Liver (tissue), 9 donors: ENCODE data around the gene PLCB1. TPM values are rescaled to one million over a fixed set of nuclear protein-coding genes. Genes with fewer than 3 reads are reported as not detected.

ENCODE experiments used
- DNase-seq: peaks from one replicate; pipeline ENCODE4 v3.0.0-alpha.2; 2017; ENCODE audit warnings: low spot score
- H3K27ac ChIP-seq, 2 donors: one replicate each; pipeline ENCODE4 v1.7.0; 2013; ENCODE audit warnings: inconsistent platforms in 2 of 2, low read length in 2 of 2, control low read depth in 1 of 2, low read depth in 1 of 2, mild to moderate bottlenecking in 1 of 2
- H3K27me3 ChIP-seq, 4 donors: one replicate each; pipeline versions ENCODE4 v1.6.1 to v1.7.0; 2013; ENCODE audit warnings: low read length in 3 of 4, inconsistent platforms in 1 of 4, mild to moderate bottlenecking in 1 of 4, moderate library complexity in 1 of 4; ENCODE audit not compliant: control insufficient read depth in 4 of 4, insufficient read depth in 4 of 4
- H3K36me3 ChIP-seq, 4 donors: one replicate each; pipeline versions ENCODE4 v1.6.1 to v1.7.0; 2013; ENCODE audit warnings: low read length in 3 of 4, mild to moderate bottlenecking in 3 of 4, low read depth in 1 of 4, moderate library complexity in 1 of 4; ENCODE audit not compliant: control insufficient read depth in 4 of 4, insufficient read depth in 3 of 4
- H3K4me1 ChIP-seq, 4 donors: one replicate each; pipeline versions ENCODE4 v1.6.1 to v1.7.0; 2013; ENCODE audit warnings: low read length in 3 of 4, mild to moderate bottlenecking in 3 of 4, moderate library complexity in 1 of 4; ENCODE audit not compliant: control insufficient read depth in 4 of 4, insufficient read depth in 4 of 4
- H3K4me3 ChIP-seq, 3 donors: one replicate each; pipeline versions ENCODE4 v1.6.1 to v1.7.0; 2013; ENCODE audit warnings: low read length in 3 of 3, control low read depth in 1 of 3, low read depth in 1 of 3, mild to moderate bottlenecking in 1 of 3
- H3K9ac ChIP-seq, 2 donors: one replicate each; pipeline ENCODE4 v1.7.0; 2013; ENCODE audit warnings: low read length in 2 of 2, mild to moderate bottlenecking in 2 of 2, moderate library complexity in 2 of 2, control low read depth in 1 of 2, low read depth in 1 of 2
- H3K9me3 ChIP-seq, 4 donors: one replicate each; pipeline versions ENCODE4 v1.6.1 to v1.7.0; 2013; ENCODE audit warnings: low read length in 3 of 4; ENCODE audit not compliant: control insufficient read depth in 4 of 4
- ATF3 ChIP-seq: IDR thresholded peaks from 2 replicates; pipeline ENCODE4 v1.6.1; 2016; ENCODE audit warnings: antibody characterized with exemption
- CTCF ChIP-seq: fragments of 150-350 bp; IDR thresholded peaks from 2 replicates; pipeline ENCODE4 v1.5.1; 2017; ENCODE audit warnings: improper control_type of control experiment, low read depth, low read length; ENCODE audit not compliant: missing input control
- EGR1 ChIP-seq, 2 donors: IDR thresholded peaks; 2 replicates each; pipeline ENCODE4 v1.6.1; 2016 to 2018; ENCODE audit warnings: antibody characterized with exemption in 2 of 2, low read depth in 2 of 2
- FOXA1 ChIP-seq: IDR thresholded peaks from 2 replicates; pipeline ENCODE4 v1.6.1; 2016; ENCODE audit warnings: antibody characterized with exemption
- FOXA2 ChIP-seq: IDR thresholded peaks from 2 replicates; pipeline ENCODE4 v1.6.1; 2016; ENCODE audit warnings: antibody characterized with exemption
- GABPA ChIP-seq, 2 donors: IDR thresholded peaks in 1 of 2; conservative IDR thresholded peaks in 1 of 2; 2 replicates each; pipeline ENCODE4 v1.6.1; 2016; ENCODE audit warnings: antibody characterized with exemption in 2 of 2, mild to moderate bottlenecking in 1 of 2, moderate library complexity in 1 of 2
- HNF4A ChIP-seq, 2 donors: conservative IDR thresholded peaks; 2 replicates each; pipeline ENCODE4 v1.6.1; 2016; ENCODE audit warnings: antibody characterized with exemption in 2 of 2, mild to moderate bottlenecking in 2 of 2
- HNF4G ChIP-seq: IDR thresholded peaks from 2 replicates; pipeline ENCODE4 v1.6.1; 2016; ENCODE audit warnings: antibody characterized with exemption
- JUND ChIP-seq, 2 donors: IDR thresholded peaks; 2 replicates each; pipeline ENCODE4 v1.6.1; 2016; ENCODE audit warnings: antibody characterized with exemption in 2 of 2
- MAX ChIP-seq: IDR thresholded peaks from 2 replicates; pipeline ENCODE4 v1.6.1; 2016; ENCODE audit warnings: antibody characterized with exemption
- NR2F2 ChIP-seq: IDR thresholded peaks from 2 replicates; pipeline ENCODE4 v1.6.1; 2016; ENCODE audit warnings: antibody characterized with exemption
- RAD21 ChIP-seq, 2 donors: IDR thresholded peaks; 2 replicates each; pipeline ENCODE4 v1.6.1; 2016; ENCODE audit warnings: antibody characterized with exemption in 2 of 2, mild to moderate bottlenecking in 2 of 2
- REST ChIP-seq: IDR thresholded peaks from 2 replicates; pipeline ENCODE4 v1.6.1; 2016; ENCODE audit warnings: antibody characterized with exemption, mild to moderate bottlenecking
- RXRA ChIP-seq, 2 donors: IDR thresholded peaks; 2 replicates each; pipeline ENCODE4 v1.6.1; 2017 to 2018; ENCODE audit warnings: antibody characterized with exemption in 2 of 2, mild to moderate bottlenecking in 1 of 2
- SP1 ChIP-seq: IDR thresholded peaks from 2 replicates; pipeline ENCODE4 v1.6.1; 2018; ENCODE audit warnings: antibody characterized with exemption, mild to moderate bottlenecking
- TAF1 ChIP-seq: conservative IDR thresholded peaks from 2 replicates; pipeline ENCODE4 v1.6.1; 2016; ENCODE audit warnings: antibody characterized with exemption, mild to moderate bottlenecking
- YY1 ChIP-seq: IDR thresholded peaks from 2 replicates; pipeline ENCODE4 v1.6.1; 2016; ENCODE audit warnings: antibody characterized with exemption, mild to moderate bottlenecking
- ZBTB33 ChIP-seq: IDR thresholded peaks from 2 replicates; pipeline ENCODE4 v1.6.1; 2016; ENCODE audit warnings: antibody characterized with exemption
- WGBS: extraction: QIAGEN DNeasy Blood & Tissue Kit; methylation state at CpG from one replicate; pipeline ENCODE4 v1.1.7; 2013; 5-methylcytosine and 5-hydroxymethylcytosine counted together
- polyA plus RNA-seq, 2 donors: library from polyadenylated mRNA; stranded (reverse) in 1 of 2; unstranded in 1 of 2; fragments of 200-250 nt in 1 of 2; fragments of >200 nt in 1 of 2; fragmentation: Nextera tagmentation in 1 of 2; extraction: Ambion mirVana in 1 of 2; gene quantifications; one replicate each; pipeline versions ENCODE4 v1.2.1 to v1.2.3, GENCODE V29; 2013 to 2015
- total RNA-seq, 2 donors: library from RNA; depleted of rRNA; stranded (reverse); fragments of >200 nt; gene quantifications; one replicate each; pipeline ENCODE4 v1.2.3, GENCODE V29; 2014
- donor health status: healthy.
- donor health status: healthy.
- donor health status: healthy.
- donor health status: healthy.
- donor health status: healthy.

The PLCB1 gene
- total and polyA plus RNA-seq, 4 donors: 3.7 to 13.5 (median 5.9) TPM

GRCh38 chr20:8587251-8587650 is 455.2 kb downstream of the PLCB1 start:
- no peak for DNase-seq
- TF ChIP-seq REST: no peak
- TF ChIP-seq FOXA1: no peak
- TF ChIP-seq ZBTB33: no peak
- TF ChIP-seq NR2F2: no peak
- TF ChIP-seq YY1: no peak
- no peak for TF ChIP-seq ATF3
- TF ChIP-seq RXRA (IDR thresholded peaks at IDR 0.05): no peak
- no peak for TF ChIP-seq SP1
- no peak for TF ChIP-seq HNF4A (conservative IDR thresholded peaks at IDR 0.05)
- no peak for TF ChIP-seq JUND (IDR thresholded peaks at IDR 0.05)
- TF ChIP-seq CTCF: no peak
- TF ChIP-seq MAX: no peak
- TF ChIP-seq HNF4G: no peak
- TF ChIP-seq TAF1: no peak
- TF ChIP-seq GABPA (IDR thresholded peaks at IDR 0.05 in 1 of 2, conservative IDR thresholded peaks at IDR 0.05 in 1 of 2): no peak
- no peak for TF ChIP-seq FOXA2
- TF ChIP-seq RAD21 (IDR thresholded peaks at IDR 0.05): no peak
- no peak for TF ChIP-seq EGR1 (IDR thresholded peaks at IDR 0.05; ENCODE audit: low read depth in 2 of 2)
- 92% methylated on average over 1 of the region's 1 CpG for WGBS
- no peaks in the 10 kb centered on the region for H3K36me3 ChIP-seq
- no peaks in the 10 kb centered on the region for H3K9me3 ChIP-seq
- no peaks in the 10 kb centered on the region for H3K27me3 ChIP-seq
- no peak overlapping the region for H3K9ac ChIP-seq
- H3K4me1 ChIP-seq: no peaks in the 10 kb centered on the region
- no peak overlapping the region for H3K27ac ChIP-seq
- H3K4me3 ChIP-seq: no peak overlapping the region
